WTC11 (cell line): ENCODE results near the gene FGF5. TPM values are rescaled to one million over a fixed set of nuclear protein-coding genes. Genes with fewer than 3 reads are reported as not detected.

Experiments
- ATAC-seq: fragments of 200-7000 bp; cut with Tn5 transposase; 2 replicates; pipeline ENCODE4 v1.10.0; 2021; ENCODE audit warnings: mild to moderate bottlenecking, moderate library complexity
- CTCF ChIA-PET: fragments of 300-600 bp; sonication (Branson Sonifier 250); formaldehyde crosslinking; loops from one replicate; lab custom pipeline; 2021; ENCODE audit warnings: antibody characterized with exemption; lab: Charles Lee
- POLR2A ChIA-PET: fragments of 350-600 bp; sonication (Branson Sonifier 250); formaldehyde crosslinking; loops from one replicate; lab custom pipeline; 2021; ENCODE audit warnings: antibody characterized with exemption; lab: Charles Lee
- DNase-seq: peaks from one replicate; pipeline ENCODE4 v3.0.0; 2021; ENCODE audit warnings: low spot score
- H3K27ac Mint-ChIP-seq: 2 replicates; pipeline ENCODE4 v1.8.0; 2021; ENCODE audit warnings: mixed read lengths
- H3K27me3 Mint-ChIP-seq: 2 replicates; pipeline ENCODE4 v1.8.0; 2021; ENCODE audit warnings: low read depth, mild to moderate bottlenecking, moderate library complexity, mixed read lengths
- H3K36me3 Mint-ChIP-seq: 2 replicates; pipeline ENCODE4 v1.8.0; 2021; ENCODE audit warnings: mixed read lengths
- H3K4me1 Mint-ChIP-seq: 2 replicates; pipeline ENCODE4 v1.8.0; 2022; ENCODE audit warnings: mixed read lengths
- H3K4me3 Mint-ChIP-seq: 2 replicates; pipeline ENCODE4 v1.8.0; 2021; ENCODE audit warnings: mild to moderate bottlenecking, moderate library complexity, mixed read lengths
- H3K9me3 Mint-ChIP-seq: 2 replicates; pipeline ENCODE4 v1.8.0; 2021; ENCODE audit warnings: mixed read lengths
- ATF3 ChIP-seq: sonication (generic); formaldehyde crosslinking; conservative IDR thresholded peaks from 2 replicates; pipeline ENCODE4 v1.8.1; 2022; ENCODE audit warnings: mild to moderate bottlenecking, missing genetic modification reagents
- CBFB ChIP-seq: sonication (generic); formaldehyde crosslinking; IDR thresholded peaks from 2 replicates; pipeline ENCODE4 v1.8.1; 2022; ENCODE audit warnings: mild to moderate bottlenecking, low read depth, missing genetic modification reagents
- CDX4 ChIP-seq: fragments of 250-450 bp; sonication (Bioruptor Pico); IDR thresholded peaks from 2 replicates; pipeline ENCODE4 v1.9.0; 2021; ENCODE audit warnings: moderate library complexity, mild to moderate bottlenecking, inconsistent platforms, borderline replicate concordance
- CREB1 ChIP-seq: sonication (generic); formaldehyde crosslinking; IDR thresholded peaks from 2 replicates; pipeline ENCODE4 v1.8.0; 2023; ENCODE audit warnings: mild to moderate bottlenecking, missing genetic modification reagents
- CTCF ChIP-seq: fragments of 200-600 bp; IDR thresholded peaks from 2 replicates; pipeline ENCODE4 v1.8.0; 2022; ENCODE audit warnings: antibody characterized with exemption
- ESRRA ChIP-seq: sonication (generic); formaldehyde crosslinking; IDR thresholded peaks from 2 replicates; pipeline ENCODE4 v1.8.1; 2022; ENCODE audit warnings: mild to moderate bottlenecking, missing genetic modification reagents, borderline replicate concordance
- FOXP4 ChIP-seq: sonication (generic); formaldehyde crosslinking; IDR thresholded peaks from 2 replicates; pipeline ENCODE4 v1.8.0; 2022; ENCODE audit warnings: mild to moderate bottlenecking, missing genetic modification reagents
- HMGA2 ChIP-seq: fragments of 250-450 bp; sonication (Bioruptor Pico); IDR thresholded peaks from 2 replicates; pipeline ENCODE4 v1.4.0; 2021; ENCODE audit warnings: mild to moderate bottlenecking, moderate library complexity
- IRF1 ChIP-seq: sonication (generic); formaldehyde crosslinking; IDR thresholded peaks from 2 replicates; pipeline ENCODE4 v1.8.0; 2023; ENCODE audit warnings: missing genetic modification reagents
- JAZF1 ChIP-seq: fragments of 250-450 bp; sonication (Bioruptor Pico); IDR thresholded peaks from 2 replicates; pipeline ENCODE4 v1.9.0; 2021; ENCODE audit warnings: moderate library complexity, mild to moderate bottlenecking, inconsistent platforms
- MLX ChIP-seq: sonication (generic); formaldehyde crosslinking; IDR thresholded peaks from 2 replicates; pipeline ENCODE4 v1.8.1; 2023; ENCODE audit warnings: mild to moderate bottlenecking, missing genetic modification reagents, moderate library complexity
- MYBL2 ChIP-seq: sonication (generic); formaldehyde crosslinking; IDR thresholded peaks from 2 replicates; pipeline ENCODE4 v1.8.1; 2023; ENCODE audit warnings: mild to moderate bottlenecking, moderate library complexity, missing genetic modification reagents
- NFE2L1 ChIP-seq: sonication (generic); formaldehyde crosslinking; IDR thresholded peaks from 2 replicates; pipeline ENCODE4 v1.8.1; 2023; ENCODE audit warnings: missing genetic modification reagents
- NR1H2 ChIP-seq: sonication (generic); formaldehyde crosslinking; IDR thresholded peaks from 2 replicates; pipeline ENCODE4 v1.9.0; 2021; ENCODE audit warnings: mild to moderate bottlenecking, moderate library complexity, missing genetic modification reagents
- NR2C2 ChIP-seq: sonication (generic); formaldehyde crosslinking; IDR thresholded peaks from 2 replicates; pipeline ENCODE4 v1.8.0; 2022; ENCODE audit warnings: mild to moderate bottlenecking, missing genetic modification reagents
- PREB ChIP-seq: sonication (generic); formaldehyde crosslinking; IDR thresholded peaks from 2 replicates; pipeline ENCODE4 v1.8.1; 2022; ENCODE audit warnings: mild to moderate bottlenecking, missing genetic modification reagents, moderate library complexity, borderline replicate concordance
- SP1 ChIP-seq: sonication (generic); formaldehyde crosslinking; conservative IDR thresholded peaks from 2 replicates; pipeline ENCODE4 v1.8.1; 2022; ENCODE audit warnings: missing genetic modification reagents
- TP53 ChIP-seq: sonication (generic); formaldehyde crosslinking; IDR thresholded peaks from 2 replicates; pipeline ENCODE4 v1.8.1; 2023; ENCODE audit warnings: mild to moderate bottlenecking, missing genetic modification reagents
- USF2 ChIP-seq: sonication (generic); formaldehyde crosslinking; IDR thresholded peaks from 2 replicates; pipeline ENCODE4 v1.8.1; 2023; ENCODE audit warnings: mild to moderate bottlenecking, missing genetic modification reagents, moderate library complexity
- ZMAT4 ChIP-seq: fragments of 250-450 bp; sonication (Bioruptor Pico); IDR thresholded peaks from 2 replicates; pipeline ENCODE4 v1.9.0; 2021; ENCODE audit warnings: mild to moderate bottlenecking
- ZNF232 ChIP-seq: sonication (generic); formaldehyde crosslinking; IDR thresholded peaks from 2 replicates; pipeline ENCODE4 v1.8.0; 2022; ENCODE audit warnings: mild to moderate bottlenecking, missing genetic modification reagents
- ZNF416 ChIP-seq: fragments of 250-450 bp; sonication (Bioruptor Pico); IDR thresholded peaks from 2 replicates; pipeline ENCODE4 v1.9.0; 2021; ENCODE audit warnings: mild to moderate bottlenecking, inconsistent platforms
- ZNF512 ChIP-seq: sonication (generic); formaldehyde crosslinking; IDR thresholded peaks from 2 replicates; pipeline ENCODE4 v1.8.1; 2022; ENCODE audit warnings: missing genetic modification reagents, borderline replicate concordance
- total RNA-seq: library from RNA; stranded (reverse); gene quantifications from 3 replicates; pipeline ENCODE4 v1.2.3, GENCODE V29; 2021

The FGF5 gene
- total RNA-seq, 1 experiment from 2014 or later = not detected

- TF ChIP-seq FOXP4 (CRISPR knock-in tag) (no peak), ZNF416 (CRISPR knock-in tag) (no peak), NR2C2 (no peak)
- TF ChIP-seq, all 79 proteins: peak for 0
These were observed 8.6 kb upstream of the FGF5 start (continued) for GRCh38 chr4:80257851-80258250.

- H3K27me3 Mint-ChIP-seq = peaks cover 90% of the 10 kb centered on the region
- ChIA-PET CTCF (no interaction called here), POLR2A (no interaction called here)
- H3K27ac Mint-ChIP-seq = no peak overlapping the region
- no peaks in the 10 kb centered on the region for H3K9me3 Mint-ChIP-seq
- no peak overlapping the region for H3K4me3 Mint-ChIP-seq
- no peak for DNase-seq
- peaks cover 25% of the 10 kb centered on the region for H3K4me1 Mint-ChIP-seq
- no peak for ATAC-seq
- no peaks in the 10 kb centered on the region for H3K36me3 Mint-ChIP-seq
- TF ChIP-seq IRF1 (CRISPR knock-in tag) (no peak), ZNF232 (no peak), CTCF (no peak), JAZF1 (CRISPR knock-in tag) (no peak), HMGA2 (CRISPR knock-in tag) (no peak), SP1 (CRISPR knock-in tag) (no peak), USF2 (no peak), CBFB (CRISPR knock-in tag) (no peak), NR1H2 (CRISPR knock-in tag) (no peak), PREB (CRISPR knock-in tag) (no peak), NFE2L1 (CRISPR knock-in tag) (no peak), CREB1 (CRISPR knock-in tag) (no peak), ZMAT4 (CRISPR knock-in tag) (no peak), ATF3 (CRISPR knock-in tag) (no peak)
These were observed 7.5 kb upstream of the FGF5 start for GRCh38 chr4:80259012-80259411.

- Mint-ChIP-seq H3K9me3 (no peaks in the 10 kb centered on the region), H3K4me3 (no peak overlapping the region), H3K27me3 (peaks cover 98% of the 10 kb centered on the region), H3K36me3 (no peaks in the 10 kb centered on the region), H3K27ac (no peak overlapping the region), H3K4me1 (peaks cover 33% of the 10 kb centered on the region)
- DNase-seq = no peak
- POLR2A ChIA-PET = no interaction called here
- ATAC-seq = no peak
- CTCF ChIA-PET = interaction anchor here (1.0 kb wide), 1 partner anchor 63 kb away, joined by 3 read pairs; no protein-coding TSS in a partner anchor
- TF ChIP-seq MYBL2 (no peak), TP53 (CRISPR knock-in tag) (no peak), ESRRA (CRISPR knock-in tag) (no peak), MLX (CRISPR knock-in tag) (no peak), ZNF512 (CRISPR knock-in tag) (no peak), CDX4 (CRISPR knock-in tag) (no peak)
These were observed 6.6 kb upstream of the FGF5 start for GRCh38 chr4:80259817-80260216.
